Astrocyte (in vitro differentiated cells and primary cell): ENCODE data around the gene FEM1A. TPM values are rescaled to one million over a fixed set of nuclear protein-coding genes. Genes with fewer than 3 reads are reported as not detected.

ENCODE experiments used
- DNase-seq: peaks from one replicate; pipeline ENCODE4 v3.0.0-alpha.2; 2010; ENCODE audit warnings: low read depth
- FAIRE-seq: peaks from 2 replicates; lab custom pipeline; 2011; peaks lifted over from hg19 to GRCh38; lab: Jason Lieb, UNC
- H2AFZ ChIP-seq: 2 replicates; pipeline ENCODE4 v1.6.0; 2012; ENCODE audit warnings: low read depth, low read length, inconsistent platforms
- H3K27ac ChIP-seq: 2 replicates; pipeline ENCODE4 v1.5.1; 2011; ENCODE audit warnings: low read depth, low read length, inconsistent platforms
- H3K27me3 ChIP-seq: 2 replicates; pipeline ENCODE4 v1.6.0; 2011; ENCODE audit warnings: low read length, inconsistent platforms; ENCODE audit not compliant: insufficient read depth
- H3K36me3 ChIP-seq: 2 replicates; pipeline ENCODE4 v1.5.1; 2011; ENCODE audit warnings: low read length, inconsistent platforms; ENCODE audit not compliant: insufficient read depth
- H3K4me1 ChIP-seq: 2 replicates; pipeline ENCODE4 v1.5.1; 2011; ENCODE audit warnings: low read length, inconsistent platforms; ENCODE audit not compliant: insufficient read depth
- H3K4me2 ChIP-seq: 2 replicates; pipeline ENCODE4 v1.6.0; 2012; ENCODE audit warnings: low read length, inconsistent platforms
- H3K4me3 ChIP-seq: 2 replicates; pipeline ENCODE4 v1.5.1; 2011; ENCODE audit warnings: low read depth, mild to moderate bottlenecking, low read length, inconsistent platforms; ENCODE audit not compliant: insufficient read depth
- H3K79me2 ChIP-seq: 2 replicates; pipeline ENCODE4 v1.6.0; 2012; ENCODE audit warnings: mild to moderate bottlenecking, low read length, inconsistent platforms; ENCODE audit not compliant: insufficient read depth
- H3K9ac ChIP-seq: 2 replicates; pipeline ENCODE4 v1.6.0; 2012; ENCODE audit warnings: mild to moderate bottlenecking, low read length, inconsistent platforms
- H3K9me3 ChIP-seq: 2 replicates; pipeline ENCODE4 v1.5.1; 2012; ENCODE audit warnings: low read depth, mild to moderate bottlenecking, low read length, inconsistent platforms; ENCODE audit not compliant: insufficient read depth
- H4K20me1 ChIP-seq: 2 replicates; pipeline ENCODE4 v1.6.0; 2012; ENCODE audit warnings: low read length, inconsistent platforms; ENCODE audit not compliant: insufficient read depth
- H3K27ac Mint-ChIP-seq: one replicate; pipeline ENCODE4 v1.8.0; 2021; ENCODE audit warnings: mild to moderate bottlenecking, mixed read lengths; ENCODE audit not compliant: unreplicated experiment
- H3K27me3 Mint-ChIP-seq: one replicate; pipeline ENCODE4 v1.8.0; 2021; ENCODE audit warnings: low read depth, mixed read lengths; ENCODE audit not compliant: unreplicated experiment
- H3K36me3 Mint-ChIP-seq: one replicate; pipeline ENCODE4 v1.8.0; 2021; ENCODE audit warnings: low read depth, mixed read lengths; ENCODE audit not compliant: unreplicated experiment
- H3K4me1 Mint-ChIP-seq: one replicate; pipeline ENCODE4 v1.8.0; 2021; ENCODE audit warnings: low read depth, mixed read lengths; ENCODE audit not compliant: unreplicated experiment
- H3K4me3 Mint-ChIP-seq: one replicate; pipeline ENCODE4 v1.8.0; 2021; ENCODE audit warnings: mild to moderate bottlenecking, moderate library complexity, mixed read lengths; ENCODE audit not compliant: unreplicated experiment
- H3K9me3 Mint-ChIP-seq: one replicate; pipeline ENCODE4 v1.8.0; 2021; ENCODE audit warnings: mild to moderate bottlenecking, mixed read lengths; ENCODE audit not compliant: unreplicated experiment
- CTCF ChIP-seq: IDR thresholded peaks from 2 replicates; pipeline ENCODE4 v1.5.1; 2011; ENCODE audit warnings: low read depth, mild to moderate bottlenecking, inconsistent platforms, low read length, moderate library complexity; ENCODE audit not compliant: insufficient read depth
- EZH2 ChIP-seq: IDR thresholded peaks from 2 replicates; pipeline ENCODE4 v1.6.1; 2012; ENCODE audit warnings: mild to moderate bottlenecking, low read length, inconsistent platforms; ENCODE audit not compliant: insufficient read depth
- total RNA-seq: library from RNA; stranded (reverse); gene quantifications from 2 replicates; pipeline ENCODE4 v1.2.1, GENCODE V29; 2021

Gene FEM1A
- total RNA-seq, 1 donor from 2014 or later: 12.0 TPM

- DNase-seq: no peak
- Mint-ChIP-seq H3K4me3 (no peak overlapping the region), H3K9me3 (no peaks in the 10 kb centered on the region), H3K27ac (no peak overlapping the region), H3K27me3 (no peaks in the 10 kb centered on the region), H3K4me1 (peaks cover 8% of the 10 kb centered on the region), H3K36me3 (peaks cover 6% of the 10 kb centered on the region)
- peak overlapping the region; percentile 41 for H3K9ac ChIP-seq
- H3K4me3 ChIP-seq: no peak overlapping the region
- H3K9me3 ChIP-seq: no peaks in the 10 kb centered on the region
- peaks cover 39% of the 10 kb centered on the region for H4K20me1 ChIP-seq
- TF ChIP-seq CTCF (no peak), EZH2 (no peak)
- peak overlapping the region; percentile 63 for H3K4me2 ChIP-seq
- peaks cover 17% of the 10 kb centered on the region for H3K4me1 ChIP-seq
- peaks cover 54% of the 10 kb centered on the region for H3K79me2 ChIP-seq
- no peaks in the 10 kb centered on the region for H3K27me3 ChIP-seq
- no peak for FAIRE-seq
- H3K27ac ChIP-seq: no peak overlapping the region
- no peak overlapping the region for H2AFZ ChIP-seq
- H3K36me3 ChIP-seq: peaks cover 16% of the 10 kb centered on the region
Measured at GRCh38 chr19:4794971-4795370, 3.4 kb downstream of the FEM1A start.

GRCh38 chr19:4795400-4795799 lies 3.9 kb downstream of the FEM1A start:
- H3K79me2 ChIP-seq: peaks cover 54% of the 10 kb centered on the region
- no peak for FAIRE-seq
- H3K4me1 Mint-ChIP-seq: peaks cover 8% of the 10 kb centered on the region
- no peak overlapping the region for H3K27ac ChIP-seq
- H4K20me1 ChIP-seq: peaks cover 39% of the 10 kb centered on the region
- peak overlapping the region; percentile 41 for H3K9ac ChIP-seq
- H3K36me3 ChIP-seq: peaks cover 16% of the 10 kb centered on the region
- H3K4me3 ChIP-seq: no peak overlapping the region
- H3K36me3 Mint-ChIP-seq: peaks cover 6% of the 10 kb centered on the region
- no peaks in the 10 kb centered on the region for H3K27me3 ChIP-seq
- H3K9me3 ChIP-seq: no peaks in the 10 kb centered on the region
- peak; percentile 31 for DNase-seq
- peak overlapping the region; percentile 54 for H3K4me3 Mint-ChIP-seq
- TF ChIP-seq CTCF (no peak), EZH2 (no peak)
- peak overlapping the region; percentile 62 for H3K27ac Mint-ChIP-seq
- H3K27me3 Mint-ChIP-seq: no peaks in the 10 kb centered on the region
- peaks cover 17% of the 10 kb centered on the region for H3K4me1 ChIP-seq
- H3K9me3 Mint-ChIP-seq: no peaks in the 10 kb centered on the region
- peak overlapping the region; percentile 63 for H3K4me2 ChIP-seq
- H2AFZ ChIP-seq: no peak overlapping the region

- Mint-ChIP-seq H3K4me3 (no peak overlapping the region), H3K9me3 (no peaks in the 10 kb centered on the region), H3K4me1 (no peaks in the 10 kb centered on the region), H3K27me3 (no peaks in the 10 kb centered on the region), H3K36me3 (peaks cover 2% of the 10 kb centered on the region), H3K27ac (no peak overlapping the region)
- Histone ChIP-seq H3K27ac (no peak overlapping the region), H3K4me2 (no peak overlapping the region), H3K4me1 (no peaks in the 10 kb centered on the region), H3K79me2 (peaks cover 13% of the 10 kb centered on the region), H3K4me3 (no peak overlapping the region), H3K36me3 (peaks cover 7% of the 10 kb centered on the region), H2AFZ (no peak overlapping the region), H3K9ac (no peak overlapping the region), H3K9me3 (no peaks in the 10 kb centered on the region), H4K20me1 (peaks cover 16% of the 10 kb centered on the region), H3K27me3 (no peaks in the 10 kb centered on the region)
- FAIRE-seq (no peak), DNase-seq (no peak)
- TF ChIP-seq EZH2: no peak
- TF ChIP-seq CTCF: no peak
Measured at GRCh38 chr19:4800591-4801081, 9.1 kb downstream of the FEM1A start.
